OCI-LY3 (cell line): ENCODE results near the gene MAST1.

ENCODE experiments used
- H2AFZ ChIP-seq: fragments of 200-600, 300-600 bp; shearing (Covaris generic); 2 replicates; pipeline ENCODE4 v1.6.0; 2014; ENCODE audit warnings: antibody characterized with exemption, low read depth, low read length
- H3K27ac ChIP-seq: fragments of 200-600, 300-600 bp; sonication (generic); 2 replicates; pipeline ENCODE4 v1.5.1; 2014; ENCODE audit warnings: mild to moderate bottlenecking, low read length, moderate library complexity, mixed read lengths
- H3K27me3 ChIP-seq: fragments of 200-600, 300-600 bp; sonication (generic); 2 replicates; pipeline ENCODE4 v1.6.1; 2014; ENCODE audit warnings: low read depth, low read length, mixed read lengths
- H3K36me3 ChIP-seq: fragments of 200-600, 300-600 bp; sonication (generic); replicated peaks from 2 replicates; pipeline ENCODE3; 2014; ENCODE audit warnings: low read depth, low read length, mixed read lengths
- H3K4me1 ChIP-seq: fragments of 300-600, 200-600 bp; sonication (generic); 2 replicates; pipeline ENCODE4 v1.6.1; 2014; ENCODE audit warnings: low read length, mixed read lengths
- H3K4me2 ChIP-seq: fragments of 200-600, 300-600 bp; sonication (generic); 2 replicates; pipeline ENCODE4 v1.6.1; 2014; ENCODE audit warnings: low read length, mixed read lengths
- H3K4me3 ChIP-seq: fragments of 300-600, 200-600 bp; sonication (generic); 2 replicates; pipeline ENCODE4 v1.5.1; 2014; ENCODE audit warnings: antibody characterized with exemption, mild to moderate bottlenecking, low read length, moderate library complexity
- H3K79me2 ChIP-seq: fragments of 300-600, 200-600 bp; shearing (Covaris generic); 2 replicates; pipeline ENCODE4 v1.6.1; 2014; ENCODE audit warnings: mild to moderate bottlenecking, low read length, mixed read lengths
- H3K9ac ChIP-seq: fragments of 300-600, 200-600 bp; shearing (Covaris generic); 2 replicates; pipeline ENCODE4 v1.6.0; 2014; ENCODE audit warnings: mild to moderate bottlenecking, low read length, moderate library complexity
- H3K9me3 ChIP-seq: fragments of 200-600, 300-600 bp; shearing (Covaris generic); 2 replicates; pipeline ENCODE4 v1.6.1; 2014; ENCODE audit warnings: low read length, mixed read lengths; ENCODE audit not compliant: insufficient read depth
- H4K20me1 ChIP-seq: fragments of 200-600, 300-600 bp; sonication (generic); 2 replicates; pipeline ENCODE4 v1.6.1; 2016; ENCODE audit warnings: low read length, mixed read lengths; ENCODE audit not compliant: insufficient read depth
- EZH2phosphoT487 ChIP-seq: fragments of 200-600 bp; shearing (Covaris generic); IDR thresholded peaks from 2 replicates; pipeline ENCODE4 v1.6.1; 2018; ENCODE audit warnings: antibody characterized with exemption, mixed run types, low read depth
- TF ChIP-seq, protein P1 (sequence below): fragments of 200-600, 300-600 bp; sonication (generic); IDR thresholded peaks from 2 replicates; pipeline ENCODE4 v1.5.1; 2014; ENCODE audit warnings: antibody characterized with exemption, low read length, low read depth

Gene MAST1

DNA sequence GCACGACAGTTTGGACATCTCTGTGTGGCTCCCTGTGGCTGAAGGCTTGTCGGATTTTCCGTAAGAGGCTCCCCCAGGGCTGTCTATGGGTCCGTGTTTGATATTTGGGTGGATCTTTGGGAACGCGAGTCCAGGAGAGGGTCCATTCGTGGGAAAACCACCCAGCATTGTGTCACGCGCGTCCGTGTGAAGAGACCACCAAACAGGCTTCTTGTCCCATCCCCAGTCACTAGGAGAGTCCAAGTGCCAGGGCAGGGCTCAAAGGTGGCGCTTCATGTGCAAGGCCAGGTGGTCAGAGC, 46.3 kb downstream of the MAST1 start:
- Histone ChIP-seq H3K79me2 (peaks cover 16% of the 10 kb centered on the region), H3K4me2 (peak overlapping the region; percentile 72), H3K36me3 (peaks cover 15% of the 10 kb centered on the region), H4K20me1 (peaks cover under 1% of the 10 kb centered on the region; the same call in 1 of the 2 replicates), H2AFZ (no peak overlapping the region; the same call in 1 of the 2 replicates), H3K4me3 (peak overlapping the region; percentile 77), H3K4me1 (peaks cover 24% of the 10 kb centered on the region), H3K27ac (no peak overlapping the region), H3K9ac (no peak overlapping the region), H3K9me3 (peaks cover 19% of the 10 kb centered on the region), H3K27me3 (no peaks in the 10 kb centered on the region)
- TF ChIP-seq EZH2phosphoT487, result no peak
- TF ChIP-seq, protein P1, sequence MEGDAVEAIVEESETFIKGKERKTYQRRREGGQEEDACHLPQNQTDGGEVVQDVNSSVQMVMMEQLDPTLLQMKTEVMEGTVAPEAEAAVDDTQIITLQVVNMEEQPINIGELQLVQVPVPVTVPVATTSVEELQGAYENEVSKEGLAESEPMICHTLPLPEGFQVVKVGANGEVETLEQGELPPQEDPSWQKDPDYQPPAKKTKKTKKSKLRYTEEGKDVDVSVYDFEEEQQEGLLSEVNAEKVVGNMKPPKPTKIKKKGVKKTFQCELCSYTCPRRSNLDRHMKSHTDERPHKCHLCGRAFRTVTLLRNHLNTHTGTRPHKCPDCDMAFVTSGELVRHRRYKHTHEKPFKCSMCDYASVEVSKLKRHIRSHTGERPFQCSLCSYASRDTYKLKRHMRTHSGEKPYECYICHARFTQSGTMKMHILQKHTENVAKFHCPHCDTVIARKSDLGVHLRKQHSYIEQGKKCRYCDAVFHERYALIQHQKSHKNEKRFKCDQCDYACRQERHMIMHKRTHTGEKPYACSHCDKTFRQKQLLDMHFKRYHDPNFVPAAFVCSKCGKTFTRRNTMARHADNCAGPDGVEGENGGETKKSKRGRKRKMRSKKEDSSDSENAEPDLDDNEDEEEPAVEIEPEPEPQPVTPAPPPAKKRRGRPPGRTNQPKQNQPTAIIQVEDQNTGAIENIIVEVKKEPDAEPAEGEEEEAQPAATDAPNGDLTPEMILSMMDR, result no peak

DNA sequence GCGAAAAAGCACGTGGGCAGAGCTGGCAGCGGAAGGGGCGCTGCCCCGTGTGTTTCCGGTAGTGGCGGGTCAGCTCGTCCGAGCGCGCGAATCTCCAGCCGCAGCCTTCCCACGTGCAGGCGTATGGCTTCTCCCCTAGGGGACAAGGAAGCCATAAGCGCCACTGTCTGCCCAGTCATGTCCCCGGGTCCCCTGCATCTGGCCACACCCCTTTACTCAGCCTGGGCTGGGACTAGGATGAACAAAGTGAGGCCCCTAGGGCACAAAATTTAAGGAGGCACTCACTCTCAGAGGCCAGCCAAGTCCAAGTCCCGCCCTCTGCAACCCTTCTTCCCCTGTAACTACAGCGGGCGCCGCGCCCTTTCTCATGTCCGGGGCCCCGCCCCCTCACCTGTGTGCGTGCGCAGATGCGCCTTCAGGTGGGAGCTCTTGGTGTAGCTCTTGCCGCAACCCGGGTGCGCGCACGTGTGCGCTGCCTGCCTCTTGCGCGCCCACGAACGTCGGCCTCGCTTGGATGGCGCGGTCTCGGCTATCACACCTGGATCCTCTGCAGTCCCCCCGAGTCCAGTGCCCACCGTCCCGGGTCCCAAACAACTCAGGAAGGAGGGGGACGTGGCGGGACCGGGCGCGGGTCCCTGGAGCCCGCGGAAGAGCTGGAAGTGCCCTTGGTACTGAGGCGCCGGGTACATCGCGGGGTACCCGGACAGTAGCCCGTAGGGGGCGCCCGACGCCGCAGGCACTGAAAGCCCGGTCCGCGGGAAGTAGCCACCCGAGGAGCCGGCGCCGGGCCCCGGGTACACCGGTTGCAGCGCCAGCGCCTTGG, 46.8 kb downstream of the MAST1 start:
- Histone ChIP-seq H3K9me3 (peaks cover 19% of the 10 kb centered on the region), H3K36me3 (peaks cover 9% of the 10 kb centered on the region), H3K27me3 (no peaks in the 10 kb centered on the region), H3K27ac (peak overlapping the region; percentile 34), H4K20me1 (no peaks in the 10 kb centered on the region), H2AFZ (peak overlapping the region; percentile 64), H3K9ac (peak overlapping the region; percentile 64), H3K4me3 (peak overlapping the region; percentile 77), H3K79me2 (peaks cover 11% of the 10 kb centered on the region), H3K4me1 (peaks cover 25% of the 10 kb centered on the region), H3K4me2 (peak overlapping the region; percentile 72)
- TF ChIP-seq EZH2phosphoT487, result no peak
- TF ChIP-seq, protein P1, result peak; percentile 86

- peaks cover 7% of the 10 kb centered on the region for H3K36me3 ChIP-seq
- peaks cover 20% of the 10 kb centered on the region for H3K4me1 ChIP-seq
- peaks cover 19% of the 10 kb centered on the region for H3K9me3 ChIP-seq
- H3K79me2 ChIP-seq, result peaks cover 3% of the 10 kb centered on the region
- no peaks in the 10 kb centered on the region for H4K20me1 ChIP-seq
- H3K27me3 ChIP-seq, result no peaks in the 10 kb centered on the region
- peak overlapping the region; percentile 34 for H2AFZ ChIP-seq
- peak overlapping the region; percentile 77 for H3K4me3 ChIP-seq
- TF ChIP-seq, protein P1, result no peak
- TF ChIP-seq EZH2phosphoT487, result no peak
- peak overlapping the region; percentile 72 for H3K4me2 ChIP-seq
- H3K9ac ChIP-seq, result peak overlapping the region; percentile 64
- H3K27ac ChIP-seq, result peak overlapping the region; percentile 11; the same call in 1 of the 2 replicates
Measured at GRCh38 chr19:12885749-12886650, 47.7 kb downstream of the MAST1 start.

DNA sequence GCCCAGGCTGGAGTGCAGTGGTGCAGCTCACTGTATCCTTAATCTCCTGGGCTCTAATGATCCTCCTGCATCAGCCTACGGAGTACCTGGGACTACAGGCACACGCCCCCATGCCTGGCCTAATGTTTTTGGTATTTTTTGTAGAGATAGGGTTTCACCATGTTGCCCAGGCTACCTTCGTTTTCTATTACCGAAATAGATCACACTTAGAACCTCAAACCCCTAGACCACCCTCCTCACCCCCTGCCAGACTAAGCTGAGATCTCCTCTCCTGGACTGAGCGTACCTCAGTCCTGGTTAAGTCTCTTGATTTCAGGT, 48.3 kb downstream of the MAST1 start:
- H4K20me1 ChIP-seq, result no peaks in the 10 kb centered on the region; the same call in 1 of the 2 replicates
- no peak for TF ChIP-seq EZH2phosphoT487
- TF ChIP-seq, protein P1, result no peak
- no peak overlapping the region for H2AFZ ChIP-seq
- no peak overlapping the region for H3K4me2 ChIP-seq
- H3K36me3 ChIP-seq, result peaks cover 7% of the 10 kb centered on the region
- H3K4me3 ChIP-seq, result no peak overlapping the region
- H3K27me3 ChIP-seq, result no peaks in the 10 kb centered on the region
- peaks cover 7% of the 10 kb centered on the region for H3K79me2 ChIP-seq
- no peak overlapping the region for H3K27ac ChIP-seq
- H3K9ac ChIP-seq, result no peak overlapping the region
- H3K4me1 ChIP-seq, result peaks cover 20% of the 10 kb centered on the region
- peaks cover 19% of the 10 kb centered on the region for H3K9me3 ChIP-seq
